Fibroblast of the aortic adventitia (primary cell): ENCODE measurements around the gene RSF1. TPM values are rescaled to one million over a fixed set of nuclear protein-coding genes. Genes with fewer than 3 reads are reported as not detected.

Experiments used
- DNase-seq: peaks from one replicate; pipeline ENCODE4 v3.0.0-alpha.2; 2010; ENCODE audit warnings: low read depth
- H3K4me3 ChIP-seq: 2 replicates; pipeline ENCODE4 v1.5.1; 2011; ENCODE audit warnings: low read depth, mild to moderate bottlenecking, control low read depth, low read length, moderate library complexity
- CTCF ChIP-seq: IDR thresholded peaks from 2 replicates; pipeline ENCODE4 v1.5.1; 2011; ENCODE audit warnings: mild to moderate bottlenecking, low read length, control low read depth, inconsistent platforms; ENCODE audit not compliant: insufficient read depth
- total RNA-seq: library from RNA; depleted of rRNA; stranded (reverse); fragments of >200 nt; gene quantifications from 2 replicates; pipeline ENCODE4 v1.2.3, GENCODE V29; 2012; ENCODE audit warnings: low replicate concordance

The RSF1 gene
- total RNA-seq, 1 donor = 44.5 TPM

- no peak for DNase-seq
- H3K4me3 ChIP-seq = no peak overlapping the region
These were observed 62.2 kb downstream of the RSF1 start for GRCh38 chr11:77758331-77758730.

GRCh38 chr11:77753230-77753629 lies 67.3 kb downstream of the RSF1 start:
- H3K4me3 ChIP-seq = no peak overlapping the region
- DNase-seq = no peak
- no peak for TF ChIP-seq CTCF

More at GRCh38 chr11:77758331-77758730, 62.2 kb downstream of the RSF1 start:
- TF ChIP-seq CTCF = no peak

DNA sequence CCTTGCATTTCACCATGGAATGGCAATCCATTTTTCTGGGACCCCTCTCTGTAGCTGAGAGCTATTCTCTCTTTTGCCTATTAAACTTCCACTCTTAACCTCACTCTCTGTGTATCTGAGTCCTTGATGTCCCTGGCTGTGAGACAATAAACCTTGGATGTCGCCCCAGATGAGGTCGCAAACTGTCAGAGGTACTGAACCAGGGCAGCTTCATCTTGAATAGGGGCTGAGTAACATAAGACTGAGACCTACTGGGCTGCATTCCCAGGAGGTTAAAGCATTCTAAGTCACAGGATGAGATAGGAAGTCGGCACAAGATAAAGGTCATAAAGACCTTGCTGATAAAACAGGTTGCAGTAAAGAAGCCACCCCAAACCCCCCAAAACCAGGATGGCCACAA lies 68.0 kb downstream of the RSF1 start:
- no peak overlapping the region for H3K4me3 ChIP-seq
- DNase-seq = peak; percentile 13
- no peak for TF ChIP-seq CTCF

- H3K4me3 ChIP-seq = no peak overlapping the region
- DNase-seq = no peak
- no peak for TF ChIP-seq CTCF
These were observed 69.9 kb downstream of the RSF1 start for GRCh38 chr11:77750394-77751156.

DNA sequence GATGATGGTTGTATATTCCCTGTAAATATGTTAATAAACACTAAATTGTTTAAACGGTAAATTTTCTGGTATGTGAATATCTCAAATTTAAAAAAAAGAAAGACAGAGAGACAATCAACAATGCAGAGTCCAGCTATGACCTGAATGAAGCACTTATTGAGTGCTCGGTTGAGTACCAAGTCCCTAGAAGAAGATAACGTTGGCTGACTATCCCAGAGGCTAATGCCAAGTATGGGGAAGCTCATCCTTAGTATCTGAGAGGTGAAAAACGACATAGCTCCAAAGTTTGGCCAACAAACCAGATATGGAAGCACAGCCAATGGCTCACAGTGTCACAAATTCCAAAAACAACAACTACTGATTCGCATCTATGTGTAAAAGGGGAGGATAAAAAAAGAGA lies 71.3 kb downstream of the RSF1 start:
- H3K4me3 ChIP-seq = no peak overlapping the region
- TF ChIP-seq CTCF = no peak

DNA sequence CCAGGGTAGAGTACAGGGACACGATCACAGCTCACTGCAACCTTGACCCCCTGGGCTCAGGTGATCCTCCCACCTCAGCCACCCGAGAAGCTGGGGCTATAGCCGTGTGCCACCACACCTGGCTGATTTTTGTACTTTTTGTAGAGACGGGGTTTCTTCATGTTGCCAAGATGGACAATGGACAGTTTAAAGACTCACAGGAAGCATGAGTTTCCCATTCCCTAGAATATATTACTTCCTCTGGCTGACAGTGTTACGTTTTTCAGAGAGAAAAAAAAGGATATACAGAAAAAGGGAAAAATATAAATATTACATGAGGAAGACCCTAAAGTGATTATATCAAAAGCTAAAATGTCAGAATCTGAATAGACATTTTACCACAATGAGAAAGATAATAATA lies 72.3 kb downstream of the RSF1 start:
- no peak for TF ChIP-seq CTCF
- no peak overlapping the region for H3K4me3 ChIP-seq
- DNase-seq = no peak

More for the DNA sequence above, 71.3 kb downstream of the RSF1 start:
- DNase-seq = no peak

DNA sequence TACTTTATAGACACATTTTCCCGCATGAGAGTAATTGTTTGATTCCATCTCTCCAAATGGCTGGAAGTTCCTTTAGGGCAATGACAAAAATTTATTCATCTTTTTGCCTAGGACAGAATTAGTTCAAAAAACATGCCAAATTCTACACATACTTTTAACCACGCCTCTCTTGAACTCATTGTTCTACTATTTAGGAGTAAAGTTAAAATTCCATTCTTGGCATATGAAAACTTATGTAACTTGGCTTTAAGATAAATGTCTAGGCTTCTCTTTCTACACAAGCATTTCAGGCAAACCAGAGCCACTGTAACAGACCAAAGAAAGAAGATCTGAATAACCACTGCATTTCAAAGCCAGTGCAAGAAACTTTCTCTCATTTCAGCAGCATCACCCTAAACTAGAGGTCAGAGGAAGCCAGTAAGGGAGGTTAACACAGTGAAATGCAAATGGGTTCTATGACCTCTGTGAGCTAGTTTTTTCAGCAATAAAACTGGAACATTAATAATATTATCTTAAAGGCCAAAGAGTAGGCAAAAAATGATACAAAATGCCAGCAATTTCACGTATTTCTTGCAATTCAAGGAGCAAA lies 73.0 kb downstream of the RSF1 start:
- peak; percentile 83 for DNase-seq
- no peak for TF ChIP-seq CTCF
- H3K4me3 ChIP-seq = no peak overlapping the region
